ENCODE results near the gene CLCN2. TPM values are rescaled to one million over a fixed set of nuclear protein-coding genes. Genes with fewer than 3 reads are reported as not detected.

CLCN2 gene
- total RNA-seq, 6 experiments from 2014 or later: 3.4 to 5.1 (median 4.2) TPM

- TF ChIP-seq CTCF (IDR thresholded peaks at IDR 0.05): no peak
- H3K4me1 Mint-ChIP-seq (ENCODE audit: low read depth): peaks cover 90% of the 10 kb centered on the region
- H3K27me3 Mint-ChIP-seq (ENCODE audit: insufficient read depth): peaks cover 33% of the 10 kb centered on the region
- no peaks in the 10 kb centered on the region for H3K9me3 Mint-ChIP-seq
- H3K27ac Mint-ChIP-seq: peak overlapping the region; percentile 97
- peak overlapping the region; percentile 74 for H3K4me3 Mint-ChIP-seq
- peaks cover 74% of the 10 kb centered on the region for H3K36me3 Mint-ChIP-seq (ENCODE audit: low read depth)
- DNase-seq: no peak
Measured at GRCh38 chr3:184333700-184334099, 27.7 kb downstream of the CLCN2 start.

GRCh38 chr3:184333190-184333589, 28.2 kb downstream of the CLCN2 start:
- peaks cover 93% of the 10 kb centered on the region for H3K4me1 Mint-ChIP-seq (ENCODE audit: low read depth)
- H3K36me3 Mint-ChIP-seq (ENCODE audit: low read depth): peaks cover 78% of the 10 kb centered on the region

GRCh38 chr3:184332370-184333090, 28.9 kb downstream of the CLCN2 start:
- DNase-seq: peak; percentile 94
- H3K27ac Mint-ChIP-seq: peak overlapping the region; percentile 97
- H3K36me3 Mint-ChIP-seq (ENCODE audit: low read depth): peaks cover 78% of the 10 kb centered on the region
- peak overlapping the region; percentile 74 for H3K4me3 Mint-ChIP-seq
- H3K4me1 Mint-ChIP-seq (ENCODE audit: low read depth): peaks cover 87% of the 10 kb centered on the region
- TF ChIP-seq CTCF (IDR thresholded peaks at IDR 0.05): no peak
- no peaks in the 10 kb centered on the region for H3K9me3 Mint-ChIP-seq
- H3K27me3 Mint-ChIP-seq (ENCODE audit: insufficient read depth): peaks cover 29% of the 10 kb centered on the region

More at GRCh38 chr3:184333190-184333589, 28.2 kb downstream of the CLCN2 start:
- DNase-seq: no peak
- Mint-ChIP-seq H3K27me3 (ENCODE audit: insufficient read depth) (peaks cover 33% of the 10 kb centered on the region), H3K27ac (peak overlapping the region; percentile 97), H3K4me3 (peak overlapping the region; percentile 74), H3K9me3 (no peaks in the 10 kb centered on the region)
- no peak for TF ChIP-seq CTCF (IDR thresholded peaks at IDR 0.05)

- no peak for DNase-seq
- Mint-ChIP-seq H3K9me3 (no peaks in the 10 kb centered on the region), H3K27ac (peak overlapping the region; percentile 57), H3K4me3 (no peak overlapping the region), H3K4me1 (ENCODE audit: low read depth) (peaks cover 64% of the 10 kb centered on the region), H3K27me3 (ENCODE audit: insufficient read depth) (peaks cover 15% of the 10 kb centered on the region), H3K36me3 (ENCODE audit: low read depth) (peaks cover 88% of the 10 kb centered on the region)
- TF ChIP-seq CTCF (IDR thresholded peaks at IDR 0.05): no peak
Measured at GRCh38 chr3:184328516-184328915, 32.9 kb downstream of the CLCN2 start.

- no peak for TF ChIP-seq CTCF (IDR thresholded peaks at IDR 0.05)
- DNase-seq: no peak
- peaks cover 7% of the 10 kb centered on the region for H3K27me3 Mint-ChIP-seq (ENCODE audit: insufficient read depth)
- H3K4me3 Mint-ChIP-seq: no peak overlapping the region
- H3K36me3 Mint-ChIP-seq (ENCODE audit: low read depth): peaks cover 88% of the 10 kb centered on the region
- H3K9me3 Mint-ChIP-seq: no peaks in the 10 kb centered on the region
- peak overlapping the region; percentile 29 for H3K27ac Mint-ChIP-seq
- H3K4me1 Mint-ChIP-seq (ENCODE audit: low read depth): peaks cover 50% of the 10 kb centered on the region
Measured at GRCh38 chr3:184327171-184327570, 34.2 kb downstream of the CLCN2 start.

Measured in HFFc6 (cell line).